ENCODE results near the gene UGT2B28.
"Not testable (repeated sequence)": the region's sequence is repeated elsewhere in the genome, so short reads cannot be mapped to it uniquely, and the experiment has no call there.

UGT2B28 gene

DNA sequence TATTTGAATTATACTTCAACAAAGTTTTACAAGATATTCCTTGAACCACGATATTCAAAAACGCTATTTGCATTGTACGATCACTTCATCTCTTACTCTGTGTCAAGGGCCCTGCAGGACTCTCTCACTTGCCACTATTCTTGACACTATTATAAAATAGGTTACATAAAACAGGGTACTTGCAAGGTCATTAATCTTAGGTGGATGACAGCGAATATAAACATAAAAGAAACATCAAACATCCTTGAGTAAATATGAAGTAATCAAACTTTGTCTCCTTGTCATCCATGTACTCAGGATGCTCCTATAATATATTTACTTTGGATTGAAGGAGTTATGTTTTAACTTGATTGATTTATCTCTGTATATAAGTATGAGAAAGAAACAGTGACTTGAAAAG, at the start of gene UGT2B28:
Gene UGT2B28, plus strand, starts transcription at position 395 of the 400 bp plus-strand sequence. CDS start 26 bp downstream, outside the sequence.
- DNase-seq; H3K4me1 Mint-ChIP-seq (ENCODE audit: low read depth); H3K4me3 Mint-ChIP-seq; H3K36me3 Mint-ChIP-seq (ENCODE audit: low read depth); H3K27ac Mint-ChIP-seq; H3K9me3 Mint-ChIP-seq; H3K27me3 Mint-ChIP-seq: not testable (repeated sequence)

DNA sequence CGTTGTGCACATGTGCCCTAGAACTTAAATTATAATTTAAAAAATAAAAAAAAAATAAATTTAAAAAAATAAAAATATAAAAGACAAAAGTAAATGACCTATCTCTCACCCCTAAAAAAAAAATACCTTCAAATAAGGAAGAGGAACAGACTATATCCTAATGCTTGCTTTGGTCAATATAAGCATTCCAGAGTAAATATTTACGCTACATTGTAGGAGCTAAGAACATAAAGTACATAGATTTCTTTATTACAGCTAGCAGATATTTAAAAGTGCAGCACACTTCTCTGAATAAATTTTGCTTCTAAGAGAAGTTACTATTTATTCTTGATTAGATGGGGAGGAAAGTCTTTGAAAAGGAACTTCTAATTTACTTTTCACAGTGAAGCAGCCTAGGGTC, 41.2 kb upstream of the UGT2B28 start:
- Mint-ChIP-seq H3K36me3 (ENCODE audit: low read depth) (no peaks in the 10 kb centered on the region), H3K4me1 (ENCODE audit: low read depth) (no peaks in the 10 kb centered on the region), H3K4me3 (no peak overlapping the region), H3K9me3 (peaks cover 12% of the 10 kb centered on the region), H3K27ac (no peak overlapping the region), H3K27me3 (no peaks in the 10 kb centered on the region)
- DNase-seq = no peak

DNA sequence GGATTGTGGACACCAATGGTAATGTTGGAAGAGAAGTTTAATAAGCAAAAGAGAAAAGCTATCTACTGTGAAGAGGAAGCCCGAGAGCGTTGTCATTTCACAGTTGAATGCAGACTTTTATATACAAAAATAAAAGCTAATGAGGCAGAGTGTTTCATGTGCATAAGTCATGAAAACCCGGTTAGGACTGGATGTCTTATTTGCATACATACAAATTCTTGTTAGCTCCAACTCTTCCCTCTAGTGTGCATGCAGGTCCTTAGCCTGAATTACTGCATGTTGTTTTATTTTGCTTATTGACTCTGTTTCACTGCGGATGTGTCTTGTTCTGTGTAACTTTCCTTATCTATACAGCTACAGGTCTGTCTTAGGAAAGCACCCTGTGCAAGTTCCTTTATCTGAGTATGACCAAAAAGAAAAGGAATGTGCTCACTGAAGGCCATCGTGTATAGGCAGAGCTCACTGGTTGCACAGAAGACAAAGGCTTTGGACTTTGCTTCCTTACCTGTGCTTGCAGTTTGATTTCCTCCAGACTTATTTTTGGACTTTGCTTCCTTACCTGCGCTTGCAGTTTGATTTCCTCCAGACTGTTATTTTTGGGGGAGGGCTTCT, 40.6 kb upstream of the UGT2B28 start:
- H3K36me3 Mint-ChIP-seq (ENCODE audit: low read depth) = no peaks in the 10 kb centered on the region
- no peak for DNase-seq
- H3K27me3 Mint-ChIP-seq = no peaks in the 10 kb centered on the region
- peaks cover 10% of the 10 kb centered on the region for H3K9me3 Mint-ChIP-seq
- no peaks in the 10 kb centered on the region for H3K4me1 Mint-ChIP-seq (ENCODE audit: low read depth)
- no peak overlapping the region for H3K4me3 Mint-ChIP-seq
- H3K27ac Mint-ChIP-seq = no peak overlapping the region

DNA sequence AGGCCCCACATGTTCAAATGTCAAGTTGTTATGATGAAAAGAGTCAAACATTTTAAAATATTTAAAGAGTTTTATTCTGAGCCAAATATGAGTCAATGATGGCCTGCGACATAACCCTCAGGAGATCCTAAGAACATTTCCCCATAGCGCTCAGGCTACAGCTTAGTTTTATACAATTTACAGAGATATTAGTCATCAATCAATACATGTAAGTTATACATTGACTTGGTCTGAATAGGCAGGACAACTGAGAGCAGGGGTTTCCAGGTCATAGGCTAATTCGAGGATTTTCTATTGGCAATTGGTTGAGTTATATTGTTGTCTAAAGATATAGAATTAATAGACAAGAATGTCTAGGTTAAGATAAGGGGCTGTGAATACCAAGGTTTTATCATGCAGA, 39.5 kb upstream of the UGT2B28 start:
- not testable (repeated sequence) for H3K4me1 Mint-ChIP-seq (ENCODE audit: low read depth); H3K27ac Mint-ChIP-seq

DNA sequence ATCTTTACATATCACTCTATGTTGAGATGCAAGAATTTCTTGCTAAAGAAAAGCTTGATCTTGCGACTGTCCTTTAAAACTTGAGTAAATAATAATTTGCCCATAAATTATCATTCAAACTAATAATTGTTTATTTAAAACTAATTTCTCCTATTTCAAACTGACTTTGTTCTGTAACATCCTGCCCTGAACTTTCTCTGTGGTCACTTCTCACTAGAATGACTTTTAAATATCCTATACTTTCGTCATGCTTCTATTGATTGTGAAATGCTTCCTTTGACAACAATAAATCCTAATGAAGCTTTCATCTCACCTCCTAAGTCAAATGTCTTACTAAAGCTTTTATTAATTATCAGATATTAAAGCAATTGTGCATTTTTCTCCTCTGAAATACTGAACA, 38.5 kb upstream of the UGT2B28 start:
- H3K9me3 Mint-ChIP-seq = peaks cover 20% of the 10 kb centered on the region
- not testable (repeated sequence) for DNase-seq; H3K36me3 Mint-ChIP-seq (ENCODE audit: low read depth); H3K4me1 Mint-ChIP-seq (ENCODE audit: low read depth); H3K27me3 Mint-ChIP-seq; H3K4me3 Mint-ChIP-seq; H3K27ac Mint-ChIP-seq

More for the DNA sequence above, 39.5 kb upstream of the UGT2B28 start:
- not testable (repeated sequence) for H3K27me3 Mint-ChIP-seq; H3K4me3 Mint-ChIP-seq; H3K36me3 Mint-ChIP-seq (ENCODE audit: low read depth); DNase-seq
- H3K9me3 Mint-ChIP-seq = peaks cover 12% of the 10 kb centered on the region

DNA sequence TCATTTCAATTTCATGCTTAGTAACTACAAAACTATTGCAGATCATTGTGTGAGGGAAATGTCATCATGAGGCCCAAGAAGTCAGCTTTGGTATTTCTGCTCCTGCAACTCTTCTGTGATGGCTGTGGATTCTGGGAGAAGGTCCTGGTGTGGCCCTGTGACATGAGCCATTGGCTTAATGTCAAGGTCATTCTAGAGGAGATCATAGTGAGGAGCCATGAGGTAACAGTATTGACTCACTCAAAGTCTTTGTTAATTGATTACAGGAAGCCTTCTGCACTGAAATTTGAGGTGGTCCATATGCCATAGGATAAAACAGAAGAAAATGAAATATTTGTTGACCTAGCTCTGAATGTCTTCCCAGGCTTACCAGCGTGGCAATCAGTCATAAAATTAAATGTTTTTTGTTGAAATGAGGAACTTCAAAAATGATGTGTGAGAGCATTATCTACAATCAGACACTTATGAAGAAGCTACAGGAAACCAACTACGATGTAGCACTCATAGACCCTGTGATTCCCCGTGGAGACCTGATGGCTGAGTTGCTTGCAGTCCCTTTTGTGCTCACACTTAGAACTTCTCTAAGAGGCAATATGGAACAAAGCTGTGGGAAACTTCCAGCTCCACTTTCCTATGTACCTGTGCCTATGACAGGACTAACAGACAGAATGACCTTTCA, 37.6 kb upstream of the UGT2B28 start:
- not testable (repeated sequence) for H3K4me3 Mint-ChIP-seq

DNA sequence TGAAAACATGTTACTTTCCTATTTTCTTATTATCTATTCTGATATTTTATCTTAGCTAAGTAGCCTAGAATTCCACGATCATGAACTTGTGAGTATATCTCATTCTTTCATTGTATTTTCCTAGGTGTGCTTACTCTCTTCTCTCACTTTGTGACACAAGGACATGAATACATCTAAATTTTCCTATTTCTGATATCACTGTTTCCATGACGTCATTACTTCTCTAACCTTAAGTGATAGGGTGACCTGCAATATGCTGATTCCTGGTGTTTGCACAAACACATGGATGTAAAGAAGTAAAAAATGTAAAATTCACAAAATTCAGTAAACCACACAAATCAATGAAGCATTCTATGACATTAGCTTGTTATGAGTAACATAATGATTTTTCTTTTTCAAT, 29.4 kb upstream of the UGT2B28 start:
- H3K4me1 Mint-ChIP-seq (ENCODE audit: low read depth); H3K4me3 Mint-ChIP-seq; H3K36me3 Mint-ChIP-seq (ENCODE audit: low read depth); DNase-seq; H3K9me3 Mint-ChIP-seq; H3K27ac Mint-ChIP-seq; H3K27me3 Mint-ChIP-seq: not testable (repeated sequence)

More for the DNA sequence above, 37.6 kb upstream of the UGT2B28 start:
- H3K27ac Mint-ChIP-seq; H3K36me3 Mint-ChIP-seq (ENCODE audit: low read depth); DNase-seq; H3K27me3 Mint-ChIP-seq; H3K4me1 Mint-ChIP-seq (ENCODE audit: low read depth): not testable (repeated sequence)
- peaks cover 17% of the 10 kb centered on the region for H3K9me3 Mint-ChIP-seq

DNA sequence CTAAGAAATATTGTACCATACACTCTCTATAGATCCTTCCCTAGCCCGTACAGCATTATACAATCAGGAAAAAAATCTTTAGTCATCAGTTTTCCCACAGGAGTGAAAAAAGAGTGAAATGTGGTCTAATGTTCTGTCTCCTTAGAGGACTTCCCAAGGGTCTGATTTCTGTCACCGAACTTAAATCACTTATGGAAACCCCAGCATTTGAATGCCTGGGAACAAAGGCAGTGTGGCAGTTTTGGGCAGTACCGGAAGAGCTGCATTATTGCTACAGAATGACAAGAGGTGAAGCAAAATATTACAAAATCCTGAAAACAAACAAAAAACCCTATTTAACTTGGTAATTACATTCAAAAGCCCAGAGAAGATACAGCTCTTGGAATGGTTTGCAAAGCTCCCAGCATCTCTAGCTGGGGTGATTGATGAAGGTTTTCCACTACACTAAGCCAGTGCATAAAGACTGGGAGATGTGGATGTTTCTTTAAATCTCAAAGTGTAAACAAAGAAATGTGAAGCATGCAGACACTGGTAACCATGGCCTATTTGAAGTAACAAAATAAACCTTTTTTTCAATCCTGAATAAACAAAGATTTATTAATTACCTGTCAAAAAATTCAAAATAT, 27.0 kb upstream of the UGT2B28 start:
- H3K4me1 Mint-ChIP-seq (ENCODE audit: low read depth); H3K27ac Mint-ChIP-seq; H3K9me3 Mint-ChIP-seq; H3K4me3 Mint-ChIP-seq; H3K27me3 Mint-ChIP-seq; DNase-seq; H3K36me3 Mint-ChIP-seq (ENCODE audit: low read depth): not testable (repeated sequence)

DNA sequence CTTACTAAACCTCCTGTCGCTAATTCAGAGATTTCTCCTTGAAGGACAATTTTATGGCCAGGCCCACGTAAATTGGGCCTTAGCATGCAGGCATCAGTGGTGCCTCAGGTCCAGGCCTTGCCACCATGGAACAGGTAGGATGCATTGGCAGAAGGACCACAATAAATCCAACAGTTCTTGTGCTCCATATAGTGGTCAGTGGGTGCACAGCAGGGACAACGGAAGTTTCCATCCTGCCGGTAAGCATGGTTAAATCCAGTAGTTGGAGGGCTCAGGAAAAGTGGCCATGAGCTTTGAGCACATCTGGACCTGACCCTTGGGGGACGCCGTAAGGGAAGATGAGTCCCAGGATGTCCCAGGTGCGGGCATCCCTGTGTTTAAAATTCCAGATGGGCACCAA, 11.7 kb upstream of the UGT2B28 start:
- not testable (repeated sequence) for H3K4me1 Mint-ChIP-seq (ENCODE audit: low read depth); H3K27me3 Mint-ChIP-seq; H3K27ac Mint-ChIP-seq; H3K4me3 Mint-ChIP-seq; H3K36me3 Mint-ChIP-seq (ENCODE audit: low read depth); H3K9me3 Mint-ChIP-seq; DNase-seq

DNA sequence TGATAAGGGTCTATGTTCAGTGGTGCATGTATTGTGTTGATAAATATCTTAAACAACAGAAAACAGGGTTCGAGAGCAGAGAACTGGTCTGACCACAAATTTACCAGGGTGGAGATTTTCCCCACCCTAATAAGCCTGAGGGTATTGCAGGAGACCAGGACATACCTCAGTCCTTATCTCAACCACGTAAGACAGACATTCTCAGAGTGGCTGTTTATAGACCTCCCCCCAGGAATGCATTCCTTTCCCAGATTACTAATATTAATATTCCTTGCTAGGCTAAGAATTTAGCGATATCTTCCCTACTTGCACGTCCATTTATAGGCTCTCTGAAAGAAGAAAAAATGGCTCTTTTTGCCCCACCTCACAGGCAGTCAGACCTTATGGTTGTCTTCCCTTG, 16.1 kb downstream of the UGT2B28 start:
- not testable (repeated sequence) for H3K27ac Mint-ChIP-seq; H3K36me3 Mint-ChIP-seq (ENCODE audit: low read depth); DNase-seq; H3K27me3 Mint-ChIP-seq; H3K9me3 Mint-ChIP-seq; H3K4me1 Mint-ChIP-seq (ENCODE audit: low read depth); H3K4me3 Mint-ChIP-seq

DNA sequence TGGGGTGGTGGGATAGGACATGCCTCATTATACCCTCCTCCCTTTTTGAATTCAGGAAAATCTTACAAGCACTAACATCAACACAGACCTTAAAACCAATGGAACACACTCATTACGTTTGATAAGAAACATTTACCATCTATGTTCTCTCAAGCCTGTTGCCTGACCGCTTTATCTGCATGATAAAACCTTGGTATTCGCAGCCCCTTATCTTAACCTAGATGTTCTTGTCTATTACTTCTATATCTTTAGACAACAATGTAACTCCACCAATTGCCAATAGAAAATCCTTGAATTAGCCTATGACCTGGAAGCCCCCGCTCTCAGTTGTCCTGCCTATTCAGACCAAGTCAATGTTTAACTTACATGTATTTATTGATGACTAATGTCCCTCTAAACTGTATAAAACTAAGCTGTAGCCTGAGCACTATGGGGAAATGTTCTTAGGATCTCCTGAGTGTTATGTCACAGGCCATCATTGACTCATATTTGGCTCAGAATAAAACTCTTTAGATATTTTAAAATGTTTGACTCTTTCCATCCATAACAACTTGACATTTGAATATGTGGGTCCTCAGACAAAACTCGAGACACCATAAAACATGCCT, 28.3 kb downstream of the UGT2B28 start:
- not testable (repeated sequence) for H3K4me3 Mint-ChIP-seq; DNase-seq; H3K9me3 Mint-ChIP-seq; H3K27ac Mint-ChIP-seq; H3K4me1 Mint-ChIP-seq (ENCODE audit: low read depth); H3K27me3 Mint-ChIP-seq; H3K36me3 Mint-ChIP-seq (ENCODE audit: low read depth)

DNA sequence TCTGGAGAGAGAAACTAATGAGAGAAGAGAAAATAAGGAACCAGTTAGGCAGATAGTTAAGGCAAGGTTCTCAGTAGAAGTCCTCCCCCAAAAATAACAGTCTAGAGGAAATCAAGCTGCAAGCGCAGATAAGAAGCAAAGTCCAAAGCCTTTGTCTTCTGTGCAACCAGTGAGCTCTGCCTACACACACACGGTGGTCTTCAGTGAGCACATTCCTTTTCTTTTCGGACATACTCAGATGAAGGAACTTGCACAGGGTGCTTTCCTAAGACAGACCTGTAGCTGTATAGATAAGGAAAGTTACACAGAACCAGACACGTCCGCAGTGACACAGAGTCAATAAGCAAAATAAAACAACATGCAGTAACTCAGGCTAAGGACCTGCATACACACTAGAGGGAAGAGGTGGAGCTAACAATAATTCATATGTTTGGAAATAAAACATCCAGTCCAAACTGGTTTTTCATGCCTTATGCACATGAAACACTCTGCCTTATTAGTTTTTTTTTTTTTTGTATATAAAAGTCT, 29.3 kb downstream of the UGT2B28 start:
- not testable (repeated sequence) for H3K36me3 Mint-ChIP-seq (ENCODE audit: low read depth); H3K27ac Mint-ChIP-seq; H3K4me3 Mint-ChIP-seq; H3K27me3 Mint-ChIP-seq; H3K4me1 Mint-ChIP-seq (ENCODE audit: low read depth); DNase-seq; H3K9me3 Mint-ChIP-seq

DNA sequence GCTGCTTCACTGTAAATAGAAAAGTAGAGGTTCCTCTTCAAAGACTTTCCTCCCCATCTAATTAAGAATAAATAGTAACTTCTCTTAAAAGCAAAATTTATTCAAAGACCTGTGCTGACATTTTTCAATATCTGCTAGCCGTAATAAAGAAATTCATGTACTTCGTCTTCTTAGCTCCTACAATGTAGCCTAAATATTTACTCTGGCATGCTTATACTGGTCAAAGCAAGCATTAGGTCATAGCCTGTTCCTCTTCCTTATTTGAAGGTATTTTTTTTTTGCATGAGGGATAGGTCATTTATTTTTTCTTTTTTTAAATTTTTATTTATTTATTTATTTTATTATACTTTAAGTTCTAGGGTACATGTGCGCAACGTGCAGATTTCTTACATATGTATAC, 30.0 kb downstream of the UGT2B28 start:
- H3K9me3 Mint-ChIP-seq; H3K27me3 Mint-ChIP-seq; H3K36me3 Mint-ChIP-seq (ENCODE audit: low read depth); H3K27ac Mint-ChIP-seq; H3K4me1 Mint-ChIP-seq (ENCODE audit: low read depth); DNase-seq; H3K4me3 Mint-ChIP-seq: not testable (repeated sequence)

DNA sequence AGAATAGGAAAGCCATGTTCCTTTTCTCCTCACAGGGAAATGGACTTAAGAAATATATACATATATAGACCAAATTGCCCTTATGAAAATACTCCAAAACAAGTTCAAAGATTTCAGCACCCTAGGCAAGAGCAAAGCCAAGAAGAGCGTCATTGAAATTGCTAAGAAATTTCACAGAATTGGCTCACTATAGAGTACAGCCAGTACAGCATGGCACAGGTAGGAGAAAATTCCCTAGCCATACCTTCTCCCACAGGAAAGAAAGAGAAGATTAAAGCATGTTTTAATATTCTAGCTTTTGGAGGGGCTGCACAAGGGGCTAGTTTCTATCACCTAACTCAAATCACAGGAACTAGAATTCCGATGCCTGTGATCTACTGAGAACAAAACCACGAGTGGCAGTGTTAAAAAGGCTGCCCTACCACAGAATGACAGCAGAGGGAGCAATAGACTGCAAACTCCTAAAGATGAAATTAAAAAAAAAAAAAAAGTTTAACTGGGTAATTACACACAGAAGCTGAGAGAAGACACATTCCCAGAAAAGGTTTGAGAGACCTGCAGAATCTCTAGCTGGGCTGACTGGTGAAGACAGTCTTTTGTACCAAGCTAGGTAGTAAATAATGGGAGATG, 37.5 kb downstream of the UGT2B28 start:
- DNase-seq; H3K4me1 Mint-ChIP-seq (ENCODE audit: low read depth); H3K4me3 Mint-ChIP-seq; H3K36me3 Mint-ChIP-seq (ENCODE audit: low read depth); H3K27me3 Mint-ChIP-seq; H3K9me3 Mint-ChIP-seq; H3K27ac Mint-ChIP-seq: not testable (repeated sequence)

Data from activated T-cell treated with anti-CD3 and anti-CD28 coated beads, Interleukin-2, amount 50 U/mL, for 24 hours (primary cell).